IMR-90 (cell line): ENCODE data around the gene SIK3. TPM values are rescaled to one million over a fixed set of nuclear protein-coding genes. Genes with fewer than 3 reads are reported as not detected.

ENCODE experiments used
- ATAC-seq: fragments of 200-7000 bp; cut with Tn5 transposase; 2 replicates; pipeline ENCODE4 v1.9.1; 2020; ENCODE audit warnings: low read depth, mild to moderate bottlenecking, moderate library complexity
- Bru-seq: library from RNA; stranded (reverse); fragments of 400-500 nt; gene quantifications from one replicate; lab custom pipeline; 2021; lab: Mats Ljungman, UMichigan
- BruChase-seq, 2 experiments: library from RNA; stranded (reverse); fragments of 400-500 nt; gene quantifications; one replicate each; lab custom pipeline; 2021; lab: Mats Ljungman, UMichigan
- BruUV-seq: library from RNA; stranded (reverse); fragments of 400-500 nt; replicated peaks from 2 replicates; lab custom pipeline; 2021; lab: Mats Ljungman, UMichigan
- CTCF ChIA-PET: fragments of 300-600 bp; formaldehyde crosslinking; extraction: SDS; loops from one replicate; lab custom pipeline; 2021; ENCODE audit warnings: antibody characterized with exemption; lab: Yijun Ruan, JAX
- POLR2A ChIA-PET: fragments of 300-600 bp; sonication (Branson Sonifier 250); formaldehyde crosslinking; loops from one replicate; lab custom pipeline; 2022; ENCODE audit warnings: antibody characterized with exemption; ENCODE audit not compliant: unreplicated experiment; lab: Charles Lee
- DNase-seq: peaks from one replicate; pipeline ENCODE4 v3.0.0; 2013
- H2AFZ ChIP-seq: replicated peaks from 2 replicates; pipeline ENCODE3; 2013; ENCODE audit warnings: low read length, mild to moderate bottlenecking; ENCODE audit not compliant: poor library complexity
- H2AK5ac ChIP-seq: 2 replicates; pipeline ENCODE4 v1.6.1; 2013; ENCODE audit warnings: low read depth, low read length, inconsistent platforms
- H2AK9ac ChIP-seq: replicated peaks from 2 replicates; pipeline ENCODE3; 2013; ENCODE audit warnings: mild to moderate bottlenecking, low read depth, low read length, moderate library complexity; ENCODE audit not compliant: poor library complexity
- H2BK120ac ChIP-seq: 2 replicates; pipeline ENCODE4 v1.6.1; 2013; ENCODE audit warnings: low read depth, low read length, inconsistent platforms
- H2BK15ac ChIP-seq: 3 replicates; pipeline ENCODE4 v1.6.1; 2013; ENCODE audit warnings: low read depth, low read length, inconsistent platforms
- H2BK20ac ChIP-seq: 2 replicates; pipeline ENCODE4 v1.6.1; 2013; ENCODE audit warnings: low read depth, mild to moderate bottlenecking, inconsistent platforms, low read length, moderate library complexity
- H2BK5ac ChIP-seq: 2 replicates; pipeline ENCODE4 v1.6.1; 2013; ENCODE audit warnings: mild to moderate bottlenecking, low read depth, low read length, inconsistent platforms; ENCODE audit not compliant: poor library complexity, severe bottlenecking
- H3K14ac ChIP-seq: replicated peaks from 2 replicates; pipeline ENCODE4 v1.6.1; 2013; ENCODE audit warnings: low read depth, low read length, inconsistent platforms
- H3K18ac ChIP-seq: 2 replicates; pipeline ENCODE4 v1.6.1; 2013; ENCODE audit warnings: low read depth, low read length, control low read depth
- H3K23ac ChIP-seq: 2 replicates; pipeline ENCODE4 v1.6.1; 2013; ENCODE audit warnings: low read depth, low read length, inconsistent platforms
- H3K27ac ChIP-seq: 2 replicates; pipeline ENCODE4 v1.5.1; 2013; ENCODE audit warnings: mild to moderate bottlenecking, control low read depth, low read length; ENCODE audit not compliant: insufficient read depth
- H3K27me3 ChIP-seq: 2 replicates; pipeline ENCODE4 v1.6.1; 2013; ENCODE audit warnings: low read length; ENCODE audit not compliant: control insufficient read depth, insufficient read depth
- H3K36me3 ChIP-seq: 2 replicates; pipeline ENCODE4 v1.6.1; 2013; ENCODE audit warnings: low read length, mixed read lengths; ENCODE audit not compliant: control insufficient read depth, insufficient read depth
- H3K4ac ChIP-seq: 2 replicates; pipeline ENCODE4 v1.6.1; 2013; ENCODE audit warnings: low read depth, low read length, inconsistent platforms
- H3K4me1 ChIP-seq: 2 replicates; pipeline ENCODE4 v1.6.1; 2013; ENCODE audit warnings: low read length, mixed read lengths; ENCODE audit not compliant: control insufficient read depth, insufficient read depth
- H3K4me2 ChIP-seq: 2 replicates; pipeline ENCODE4 v1.6.1; 2013; ENCODE audit warnings: low read depth, mild to moderate bottlenecking, control low read depth, low read length, moderate library complexity
- H3K4me3 ChIP-seq: 2 replicates; pipeline ENCODE4 v1.5.1; 2013; ENCODE audit warnings: low read depth, mild to moderate bottlenecking, control low read depth, low read length, moderate library complexity; ENCODE audit not compliant: insufficient read depth
- H3K56ac ChIP-seq: 2 replicates; pipeline ENCODE4 v1.6.1; 2013; ENCODE audit warnings: low read length, inconsistent platforms; ENCODE audit not compliant: insufficient read depth; ENCODE audit errors: extremely low read depth
- H3K79me1 ChIP-seq, 2 experiments: 2 replicates each; pipeline ENCODE4 v1.6.1; 2013; ENCODE audit warnings: low read length in 2 of 2, inconsistent platforms in 1 of 2, low read depth in 1 of 2
- H3K9ac ChIP-seq: 2 replicates; pipeline ENCODE4 v1.6.1; 2013; ENCODE audit warnings: low read depth, low read length, control low read depth
- H3K9me1 ChIP-seq: 2 replicates; pipeline ENCODE4 v1.6.1; 2013; ENCODE audit warnings: low read length, inconsistent platforms; ENCODE audit not compliant: insufficient read depth
- H3K9me3 ChIP-seq: 2 replicates; pipeline ENCODE4 v1.6.1; 2013; ENCODE audit warnings: low read length; ENCODE audit not compliant: control insufficient read depth, insufficient read depth
- H4K20me1 ChIP-seq: 2 replicates; pipeline ENCODE4 v1.6.1; 2013; ENCODE audit warnings: low read length, inconsistent platforms; ENCODE audit not compliant: insufficient read depth
- H4K5ac ChIP-seq: 2 replicates; pipeline ENCODE4 v1.6.1; 2013; ENCODE audit warnings: mild to moderate bottlenecking, low read depth, low read length, control low read depth
- H4K8ac ChIP-seq, 2 experiments: 2 replicates each; pipeline ENCODE4 v1.6.1; 2013; ENCODE audit warnings: low read depth in 2 of 2, low read length in 2 of 2, control low read depth in 1 of 2, inconsistent platforms in 1 of 2
- H4K91ac ChIP-seq: 2 replicates; pipeline ENCODE4 v1.6.1; 2013; ENCODE audit warnings: low read depth, low read length, inconsistent platforms; ENCODE audit not compliant: insufficient read depth
- BHLHE40 ChIP-seq: fragments of 150-350 bp; IDR thresholded peaks from 2 replicates; pipeline ENCODE4 v1.6.1; 2016; ENCODE audit warnings: mild to moderate bottlenecking, low read depth, low read length
- CEBPB ChIP-seq: IDR thresholded peaks from 2 replicates; pipeline ENCODE4 v1.6.1; 2012; ENCODE audit warnings: low read depth, low read length, improper control_type of control experiment
- CHD1 ChIP-seq: IDR thresholded peaks from 2 replicates; pipeline ENCODE4 v1.6.1; 2012; ENCODE audit warnings: low read depth, low read length, improper control_type of control experiment
- CTCF ChIP-seq: conservative IDR thresholded peaks from 2 replicates; pipeline ENCODE4 v1.5.1; 2012; ENCODE audit warnings: mild to moderate bottlenecking, low read depth, low read length, improper control_type of control experiment
- FOS ChIP-seq: fragments of 150-350 bp; IDR thresholded peaks from 2 replicates; pipeline ENCODE4 v1.6.1; 2016; ENCODE audit warnings: low read depth, low read length
- MAFK ChIP-seq: IDR thresholded peaks from 2 replicates; pipeline ENCODE4 v1.6.1; 2012; ENCODE audit warnings: low read depth, low read length, improper control_type of control experiment
- MAZ ChIP-seq: IDR thresholded peaks from 2 replicates; pipeline ENCODE4 v1.6.1; 2012; ENCODE audit warnings: low read depth, mild to moderate bottlenecking, low read length, improper control_type of control experiment, moderate library complexity, borderline replicate concordance
- MXI1 ChIP-seq: IDR thresholded peaks from 2 replicates; pipeline ENCODE4 v1.6.1; 2012; ENCODE audit warnings: low read depth, mild to moderate bottlenecking, low read length, moderate library complexity, borderline replicate concordance
- NFE2L2 ChIP-seq: fragments of 150-350 bp; IDR thresholded peaks from 2 replicates; pipeline ENCODE4 v1.6.1; 2016; ENCODE audit warnings: low read depth, mild to moderate bottlenecking, low read length
- POLR2A ChIP-seq: IDR thresholded peaks from 2 replicates; pipeline ENCODE4 v1.6.1; 2012; ENCODE audit warnings: mild to moderate bottlenecking, low read depth, low read length
- RAD21 ChIP-seq: IDR thresholded peaks from 2 replicates; pipeline ENCODE4 v1.6.1; 2012; ENCODE audit warnings: low read length, improper control_type of control experiment
- RCOR1 ChIP-seq: IDR thresholded peaks from 2 replicates; pipeline ENCODE4 v1.6.1; 2012; ENCODE audit warnings: mild to moderate bottlenecking, low read length, improper control_type of control experiment; ENCODE audit not compliant: insufficient replicate concordance
- RFX5 ChIP-seq: IDR thresholded peaks from 2 replicates; pipeline ENCODE4 v1.8.0; 2012; ENCODE audit warnings: low read depth, mild to moderate bottlenecking, low read length, moderate library complexity
- WGBS, 2 experiments: methylation state at CpG; one replicate each; pipeline versions ENCODE4 v1.1.5 to v1.1.7; 2013; ENCODE audit warnings: missing lambda C conversion rate in 2 of 2; ENCODE audit not compliant: insufficient read length in 1 of 2; ENCODE audit errors: extremely low coverage in 2 of 2; 5-methylcytosine and 5-hydroxymethylcytosine counted together
- dilution Hi-C: fragments of 300-500 bp; cut with HindIII; formaldehyde crosslinking; loops from one replicate; pipeline ENCODE4 v1.14.3; 2018; ENCODE audit warnings: low sequenced_read_pairs; ENCODE audit not compliant: unreplicated experiment
- in situ Hi-C: fragments of 300-500 bp; cut with MboI; formaldehyde crosslinking; loops from 3 replicates; pipeline ENCODE4 v1.14.3; 2019; ENCODE audit warnings: low sequenced_read_pairs, inconsistent platforms, mixed read lengths
- intact Hi-C: fragments of 100-400 bp; cut with micrococcal nuclease; formaldehyde crosslinking; loops from 2 replicates; pipeline ENCODE4 v1.10.0; 2022
- long read RNA-seq: library from polyadenylated mRNA; unstranded; transcript quantifications from one replicate; pipeline ENCODE4 v2.0.0, GENCODE V29; 2021; ENCODE audit not compliant: unreplicated experiment
- polyA plus RNA-seq, 3 experiments: library from polyadenylated mRNA; depleted of rRNA; stranded (reverse); fragments of >200 nt; gene quantifications; 2 replicates each; pipeline ENCODE4 v1.2.3, GENCODE V29; 2012; ENCODE audit warnings: low replicate concordance in 1 of 3
- total RNA-seq: library from RNA; depleted of rRNA; stranded (reverse); fragments of >200 nt; gene quantifications from 2 replicates; pipeline ENCODE4 v1.2.3, GENCODE V29; 2012; rRNA removed

The SIK3 gene
- total RNA-seq = 8.2 and 17.2 TPM in 2 replicates
- polyA plus RNA-seq (2012; rRNA removed) = 7.5 and 9.1 TPM in 2 replicates
- 4.5 and 6.9 TPM in 2 replicates for polyA plus RNA-seq (2012; cell fraction: cytosol; rRNA removed)
- 18.6 and 18.8 TPM in 2 replicates for polyA plus RNA-seq (2012; cell fraction: nucleus; rRNA removed; ENCODE audit: low replicate concordance)
- percentile 90 among the genes with signal in this experiment for Bru-seq, nascent RNA
- percentile 89 among the genes with signal in this experiment for BruChase-seq, experiment 1, labeled RNA remaining after a 6-hour chase
- BruChase-seq, experiment 2, labeled RNA remaining after a 2-hour chase = percentile 84 among the genes with signal in this experiment
- long read RNA-seq, full-length matches to known transcripts = 1 of 24 reads
- long read RNA-seq, partial matches to known transcripts = 18 of 24 reads
- long read RNA-seq, other reads (novel, unspliced or antisense) = 5 of 24 reads

DNA sequence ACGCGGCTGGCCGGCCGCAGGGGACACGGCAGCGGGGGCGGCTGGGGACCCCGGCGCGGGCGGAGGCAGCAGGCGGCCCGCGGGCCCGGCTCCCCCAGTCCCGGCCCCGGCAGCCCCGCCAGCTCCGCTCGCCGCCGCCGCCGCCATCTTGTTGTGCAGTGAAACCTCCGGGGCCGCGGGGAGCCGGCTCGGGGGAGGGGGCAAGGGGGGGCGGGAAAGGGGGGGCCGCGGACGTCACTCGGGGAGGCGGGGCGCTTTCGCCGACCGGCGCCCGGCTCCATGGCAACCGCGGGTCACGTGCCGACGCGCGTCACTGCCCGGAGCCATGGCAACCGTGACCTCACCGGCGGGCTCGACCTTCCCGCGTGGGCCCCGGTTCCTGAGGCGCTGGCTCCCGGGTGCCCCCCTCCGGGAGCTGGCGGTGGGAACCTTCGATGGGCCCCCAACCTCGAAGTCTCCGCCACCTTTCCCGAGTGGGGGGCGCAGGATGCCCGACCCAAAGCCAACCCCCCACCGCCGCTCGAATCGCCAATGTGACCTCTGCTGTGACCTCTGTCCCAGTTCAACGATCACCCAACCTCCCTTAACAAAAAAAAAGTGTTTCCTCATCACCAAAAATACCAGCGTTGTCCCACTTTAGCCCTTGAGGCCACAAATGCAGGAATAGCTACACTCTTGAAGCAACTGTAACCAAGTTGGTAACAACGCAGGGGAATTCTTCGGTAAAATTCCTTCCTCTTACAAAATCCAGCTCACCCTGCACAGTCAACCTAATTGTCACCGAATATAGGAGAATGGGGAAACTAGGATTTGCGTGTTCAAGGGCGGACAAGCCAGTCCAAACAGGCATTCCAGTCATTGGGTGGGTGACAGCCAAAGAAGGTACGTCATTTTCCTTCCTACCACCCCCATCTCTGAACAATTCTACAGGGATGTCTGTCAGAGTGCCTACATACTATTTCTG, at the start of gene SIK3:
Gene SIK3, minus strand, starts transcription at position 160 of the 964 bp plus-strand sequence. Its CDS starts 13 bp downstream, at position 147.
- H3K27me3 ChIP-seq = no peaks in the 10 kb centered on the region
- H3K4me2 ChIP-seq = peak within 1 kb of the TSS; percentile 92
- POLR2A ChIA-PET = interaction anchor here (0.5 kb wide), 1 partner anchor 72 kb away, joined by 5 read pairs; no protein-coding TSS in a partner anchor
- H3K18ac ChIP-seq = peak within 1 kb of the TSS; percentile 72
- H3K23ac ChIP-seq = peak within 1 kb of the TSS; percentile 82
- BruUV-seq = no TSS peak
- DNase-seq (peak; percentile 89), ATAC-seq (peak; percentile 83)
- peak within 1 kb of the TSS; percentile 82 for H2AK9ac ChIP-seq
- H3K4me1 ChIP-seq = peaks cover 16% of the 10 kb centered on the region
- H2BK5ac ChIP-seq = peak within 1 kb of the TSS; percentile 89
- peak within 1 kb of the TSS; percentile 96 for H3K27ac ChIP-seq
- peak within 1 kb of the TSS; percentile 40; the same call in 1 of the 2 replicates for H3K56ac ChIP-seq
- 2% methylated on average over 17 of the region's 78 CpGs; no CpG with 5 or more reads in 1 of the 2 experiments for WGBS, 2 experiments
- H4K5ac ChIP-seq = peak within 1 kb of the TSS; percentile 30
- peak within 1 kb of the TSS; percentile 71; the same call in 1 of the 3 replicates for H2BK15ac ChIP-seq
- dilution Hi-C loops = no loop called here
- peak within 1 kb of the TSS; percentile 98 for H3K4me3 ChIP-seq
- peak within 1 kb of the TSS; percentile 83 for H3K4ac ChIP-seq
- peaks cover 37% of the 10 kb centered on the region for H4K20me1 ChIP-seq
- CTCF ChIA-PET = interaction anchor here (0.5 to 3.0 kb wide), 5 partner anchors 19 to 307 kb away, joined by 5 to 22 read pairs (median 7); partner anchors contain the start of gene APOA5
- H3K14ac ChIP-seq = peak within 1 kb of the TSS; percentile 80
- H4K8ac ChIP-seq = peak within 1 kb of the TSS; percentile 46 to 80
- H3K9ac ChIP-seq = peak within 1 kb of the TSS; percentile 74
- peak within 1 kb of the TSS; percentile 82 for H2BK120ac ChIP-seq
- in situ Hi-C loops = no loop called here
- no peaks in the 10 kb centered on the region for H3K9me3 ChIP-seq
- H2AFZ ChIP-seq = peak within 1 kb of the TSS; percentile 97
- peak within 1 kb of the TSS; percentile 64; the same call in 1 of the 2 replicates for H4K91ac ChIP-seq
- peak within 1 kb of the TSS; percentile 59; the same call in 1 of the 2 replicates for H2BK20ac ChIP-seq
- peak within 1 kb of the TSS; percentile 46; the same call in 1 of the 2 replicates for H2AK5ac ChIP-seq
- peaks cover 17% of the 10 kb centered on the region for H3K9me1 ChIP-seq
- peaks cover 17 to 36% of the 10 kb centered on the region in 2 experiments for H3K79me1 ChIP-seq
- intact Hi-C loops = loop anchor here (1.0 to 5.0 kb wide), 4 partner anchors 71 to 308 kb away; partner anchors contain the start of gene APOA5
- H3K36me3 ChIP-seq = no peaks in the 10 kb centered on the region
- TF ChIP-seq BHLHE40 (peak; percentile 95), POLR2A (peak; percentile 43; the same call in 1 of the 2 replicates), NFE2L2 (no peak), CEBPB (peak; percentile 43; the same call in 1 of the 2 replicates), MXI1 (peak; percentile 87), RAD21 (peak; percentile 83), RCOR1 (no peak), MAZ (peak; percentile 94), CTCF (peak; percentile 81), FOS (peak; percentile 37; the same call in 1 of the 2 replicates), RFX5 (peak; percentile 53; the same call in 1 of the 2 replicates), CHD1 (no peak), MAFK (no peak)
